HG03575 (cell line): ENCODE measurements around the gene ADAMTSL3.
"Not testable (repeated sequence)": the region's sequence is repeated elsewhere in the genome, so short reads cannot be mapped to it uniquely, and the experiment has no call there.

Experiments used
- ATAC-seq: cut with Tn5 transposase; IDR thresholded peaks from one replicate; pipeline ENCODE4 v1.9.1; 2021; ENCODE audit not compliant: unreplicated experiment, insufficient number of reproducible peaks, low FRiP score; ENCODE audit errors: extremely low read depth

The ADAMTSL3 gene

GRCh38 chr15:83928878-83929418 lies 275.0 kb downstream of the ADAMTSL3 start:
- no peak for ATAC-seq

GRCh38 chr15:83929619-83930018 lies 275.7 kb downstream of the ADAMTSL3 start:
- ATAC-seq: no peak

- no peak for ATAC-seq
These were observed 276.7 kb downstream of the ADAMTSL3 start for GRCh38 chr15:83930392-83931212.

GRCh38 chr15:83935774-83936173 lies 281.9 kb downstream of the ADAMTSL3 start:
- ATAC-seq: no peak

- ATAC-seq: no peak
These were observed 286.2 kb downstream of the ADAMTSL3 start for GRCh38 chr15:83940136-83940535.

- ATAC-seq: no peak
These were observed 289.1 kb downstream of the ADAMTSL3 start for GRCh38 chr15:83943043-83943442.

GRCh38 chr15:83943849-83944404 lies 290.0 kb downstream of the ADAMTSL3 start:
- ATAC-seq: no peak

- ATAC-seq: no peak
These were observed 293.2 kb downstream of the ADAMTSL3 start for GRCh38 chr15:83947156-83947555.

GRCh38 chr15:83954506-83954905 lies 300.6 kb downstream of the ADAMTSL3 start:
- no peak for ATAC-seq

- peak; percentile 83 for ATAC-seq
These were observed 301.9 kb downstream of the ADAMTSL3 start for GRCh38 chr15:83955806-83956265.

GRCh38 chr15:83956887-83957286 lies 303.0 kb downstream of the ADAMTSL3 start:
- ATAC-seq: no peak

GRCh38 chr15:83959477-83959876 lies 305.6 kb downstream of the ADAMTSL3 start:
- no peak for ATAC-seq

GRCh38 chr15:83960192-83960829 lies 306.4 kb downstream of the ADAMTSL3 start:
- no peak for ATAC-seq

- no peak for ATAC-seq
These were observed 307.4 kb downstream of the ADAMTSL3 start for GRCh38 chr15:83961311-83961710.

- ATAC-seq: not testable (repeated sequence)
These were observed 311.0 kb downstream of the ADAMTSL3 start for GRCh38 chr15:83964967-83965366.

GRCh38 chr15:83970295-83970890 lies 316.5 kb downstream of the ADAMTSL3 start:
- ATAC-seq: no peak

GRCh38 chr15:83971992-83972391 lies 318.1 kb downstream of the ADAMTSL3 start:
- no peak for ATAC-seq

GRCh38 chr15:83973816-83974215 lies 319.9 kb downstream of the ADAMTSL3 start:
- ATAC-seq: no peak

GRCh38 chr15:83977992-83978391 lies 324.1 kb downstream of the ADAMTSL3 start:
- ATAC-seq: no peak
